ENCODE data around the gene MEA1.

DNA sequence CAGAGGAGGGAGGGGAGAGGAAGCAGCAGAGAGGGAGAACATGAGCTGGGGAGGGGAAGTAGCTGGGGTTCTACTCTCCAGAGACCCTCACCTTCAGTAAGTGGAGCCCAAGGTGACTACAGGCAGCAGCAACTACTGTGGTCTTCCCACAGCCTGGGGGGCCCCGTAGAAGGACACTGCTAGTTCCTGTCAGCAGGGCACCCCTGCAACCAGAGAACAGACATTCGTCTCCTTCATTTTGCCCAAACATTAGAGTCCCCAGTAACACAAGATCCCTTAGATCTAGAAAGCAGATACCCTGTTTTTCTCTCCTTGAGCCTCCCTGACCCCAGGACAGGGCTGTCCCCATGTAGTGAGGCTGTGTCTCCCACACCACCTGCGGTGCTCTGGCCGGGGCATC, 45.0 kb downstream of the MEA1 start:
- no peak for TF ChIP-seq EZH2 (IDR thresholded peaks at IDR 0.05; ENCODE audit: low read depth)
- TF ChIP-seq, protein P1, sequence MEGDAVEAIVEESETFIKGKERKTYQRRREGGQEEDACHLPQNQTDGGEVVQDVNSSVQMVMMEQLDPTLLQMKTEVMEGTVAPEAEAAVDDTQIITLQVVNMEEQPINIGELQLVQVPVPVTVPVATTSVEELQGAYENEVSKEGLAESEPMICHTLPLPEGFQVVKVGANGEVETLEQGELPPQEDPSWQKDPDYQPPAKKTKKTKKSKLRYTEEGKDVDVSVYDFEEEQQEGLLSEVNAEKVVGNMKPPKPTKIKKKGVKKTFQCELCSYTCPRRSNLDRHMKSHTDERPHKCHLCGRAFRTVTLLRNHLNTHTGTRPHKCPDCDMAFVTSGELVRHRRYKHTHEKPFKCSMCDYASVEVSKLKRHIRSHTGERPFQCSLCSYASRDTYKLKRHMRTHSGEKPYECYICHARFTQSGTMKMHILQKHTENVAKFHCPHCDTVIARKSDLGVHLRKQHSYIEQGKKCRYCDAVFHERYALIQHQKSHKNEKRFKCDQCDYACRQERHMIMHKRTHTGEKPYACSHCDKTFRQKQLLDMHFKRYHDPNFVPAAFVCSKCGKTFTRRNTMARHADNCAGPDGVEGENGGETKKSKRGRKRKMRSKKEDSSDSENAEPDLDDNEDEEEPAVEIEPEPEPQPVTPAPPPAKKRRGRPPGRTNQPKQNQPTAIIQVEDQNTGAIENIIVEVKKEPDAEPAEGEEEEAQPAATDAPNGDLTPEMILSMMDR (conservative IDR thresholded peaks at IDR 0.05): no peak

Data from PC-9 (cell line).